Measurements from ENCODE around the gene OTC. TPM values are rescaled to one million over a fixed set of nuclear protein-coding genes. Genes with fewer than 3 reads are reported as not detected.

The OTC gene
- total RNA-seq, 3 donors from 2014 or later: 0.29 to 1.4 (median 0.33) TPM

DNA sequence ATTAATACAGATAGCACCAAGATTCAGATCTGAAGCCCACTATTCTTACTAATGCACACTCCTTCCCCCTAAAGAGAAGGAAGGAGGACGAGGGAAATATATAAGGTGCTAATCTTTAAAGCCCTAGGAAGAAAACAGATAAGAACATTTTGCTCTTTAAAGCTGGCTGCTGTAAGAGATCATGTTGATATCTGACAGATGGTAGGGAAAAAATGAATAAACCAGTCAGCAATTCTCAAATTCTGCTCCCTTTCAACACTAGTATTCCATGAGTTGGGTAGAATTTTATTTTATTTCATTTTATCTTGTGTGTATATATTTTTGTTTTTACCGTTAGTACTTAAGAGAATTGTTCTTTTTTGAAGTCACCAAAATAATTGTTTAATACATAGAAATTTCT, 19.2 kb downstream of the OTC start:
- Histone ChIP-seq H3K27me3 (peaks cover 0 to 45% of the 10 kb centered on the region in 2 donors), H3K36me3 (no peaks in the 10 kb centered on the region), H3K4me3 (no peak overlapping the region), H3K4me1 (no peaks in the 10 kb centered on the region), H3K9me3 (no peaks in the 10 kb centered on the region), H3K27ac (no peak overlapping the region)
- intact Hi-C loops (cut with DNase I; ENCODE audit: low total_unique reads): no loop called here
- DNase-seq (ENCODE audit: low spot score in 2 of 2): no peak
- TF ChIP-seq, protein P1, sequence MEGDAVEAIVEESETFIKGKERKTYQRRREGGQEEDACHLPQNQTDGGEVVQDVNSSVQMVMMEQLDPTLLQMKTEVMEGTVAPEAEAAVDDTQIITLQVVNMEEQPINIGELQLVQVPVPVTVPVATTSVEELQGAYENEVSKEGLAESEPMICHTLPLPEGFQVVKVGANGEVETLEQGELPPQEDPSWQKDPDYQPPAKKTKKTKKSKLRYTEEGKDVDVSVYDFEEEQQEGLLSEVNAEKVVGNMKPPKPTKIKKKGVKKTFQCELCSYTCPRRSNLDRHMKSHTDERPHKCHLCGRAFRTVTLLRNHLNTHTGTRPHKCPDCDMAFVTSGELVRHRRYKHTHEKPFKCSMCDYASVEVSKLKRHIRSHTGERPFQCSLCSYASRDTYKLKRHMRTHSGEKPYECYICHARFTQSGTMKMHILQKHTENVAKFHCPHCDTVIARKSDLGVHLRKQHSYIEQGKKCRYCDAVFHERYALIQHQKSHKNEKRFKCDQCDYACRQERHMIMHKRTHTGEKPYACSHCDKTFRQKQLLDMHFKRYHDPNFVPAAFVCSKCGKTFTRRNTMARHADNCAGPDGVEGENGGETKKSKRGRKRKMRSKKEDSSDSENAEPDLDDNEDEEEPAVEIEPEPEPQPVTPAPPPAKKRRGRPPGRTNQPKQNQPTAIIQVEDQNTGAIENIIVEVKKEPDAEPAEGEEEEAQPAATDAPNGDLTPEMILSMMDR (IDR thresholded peaks at IDR 0.05): no peak
- TF ChIP-seq POLR2AphosphoS5 (IDR thresholded peaks at IDR 0.05): no peak
- no peak for TF ChIP-seq POLR2A (IDR thresholded peaks at IDR 0.05)

DNA sequence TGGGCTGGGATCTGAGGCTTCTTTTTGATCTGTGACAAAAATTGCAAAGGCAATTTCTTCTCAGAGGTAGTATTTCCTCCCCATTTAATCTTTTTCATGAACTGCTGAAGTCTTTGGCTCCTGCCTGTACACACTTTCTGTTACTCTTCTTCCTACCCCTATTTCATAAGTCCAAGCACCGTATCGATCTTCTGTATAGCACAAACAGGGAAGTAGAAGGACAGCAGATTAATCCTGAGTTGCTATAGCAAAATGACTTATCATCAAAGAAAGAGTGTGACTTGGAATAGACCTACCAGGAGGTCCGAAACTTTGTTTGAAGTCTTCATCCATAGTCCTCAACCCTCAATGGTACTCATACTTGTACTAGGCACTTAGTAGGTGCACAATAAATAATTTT, 22.0 kb downstream of the OTC start:
- Histone ChIP-seq H3K27me3 (peaks cover 0 to 56% of the 10 kb centered on the region in 2 donors), H3K9me3 (no peaks in the 10 kb centered on the region), H3K36me3 (no peaks in the 10 kb centered on the region), H3K4me1 (no peaks in the 10 kb centered on the region), H3K27ac (no peak overlapping the region), H3K4me3 (no peak overlapping the region)
- DNase-seq (ENCODE audit: low spot score in 2 of 2): no peak
- TF ChIP-seq, protein P1 (IDR thresholded peaks at IDR 0.05): no peak
- TF ChIP-seq POLR2AphosphoS5 (IDR thresholded peaks at IDR 0.05) (no peak), POLR2A (IDR thresholded peaks at IDR 0.05) (no peak)
- intact Hi-C loops (cut with DNase I; ENCODE audit: low total_unique reads): no loop called here

DNA sequence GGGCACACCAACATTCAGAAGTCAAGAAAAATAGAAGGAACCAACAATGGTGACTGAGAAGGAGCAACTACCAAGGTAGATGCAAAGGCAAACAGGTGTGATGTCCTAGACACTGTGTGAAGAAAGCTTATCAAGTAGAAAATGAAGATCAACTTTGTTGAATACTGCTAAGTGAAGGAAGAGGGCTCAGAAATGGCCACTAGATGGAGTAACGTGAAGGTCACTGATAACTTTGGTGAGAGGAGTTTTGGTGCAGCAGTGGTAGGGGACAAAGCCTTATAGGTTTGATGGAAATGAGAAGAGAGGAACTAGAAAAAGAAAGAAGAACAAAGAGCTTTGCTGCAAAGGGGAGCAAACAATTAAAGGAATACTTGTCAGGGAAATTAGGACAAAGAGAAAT, 23.5 kb downstream of the OTC start:
- H3K9me3 ChIP-seq: no peaks in the 10 kb centered on the region
- DNase-seq (ENCODE audit: low spot score in 2 of 2): no peak
- TF ChIP-seq POLR2AphosphoS5 (IDR thresholded peaks at IDR 0.05): no peak
- TF ChIP-seq, protein P1 (IDR thresholded peaks at IDR 0.05): peak in 1 of 3 donors; percentile 19
- no peak overlapping the region for H3K4me3 ChIP-seq
- H3K4me1 ChIP-seq: no peaks in the 10 kb centered on the region
- H3K27me3 ChIP-seq: peaks cover 0 to 48% of the 10 kb centered on the region in 2 donors
- intact Hi-C loops (cut with DNase I; ENCODE audit: low total_unique reads): no loop called here
- H3K27ac ChIP-seq: no peak overlapping the region
- no peaks in the 10 kb centered on the region for H3K36me3 ChIP-seq

DNA sequence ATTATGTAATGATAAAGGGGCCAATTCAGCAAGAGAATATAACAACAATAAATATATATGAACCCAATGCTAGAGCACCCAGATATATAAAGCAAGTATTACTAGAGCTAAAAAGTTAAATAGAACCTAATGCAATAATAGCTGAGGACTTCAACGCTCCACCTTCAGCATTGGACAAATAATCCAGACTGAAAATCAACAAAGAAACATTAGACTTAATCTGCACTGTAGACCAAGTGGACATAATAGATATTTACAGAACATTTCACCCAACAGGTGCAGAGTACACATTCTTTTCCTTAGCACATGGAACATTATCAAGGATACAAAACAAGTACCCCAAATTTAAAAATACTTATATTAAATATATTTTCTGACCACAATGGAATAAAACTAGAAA, 24.3 kb downstream of the OTC start:
- intact Hi-C loops (cut with DNase I; ENCODE audit: low total_unique reads): no loop called here

DNA sequence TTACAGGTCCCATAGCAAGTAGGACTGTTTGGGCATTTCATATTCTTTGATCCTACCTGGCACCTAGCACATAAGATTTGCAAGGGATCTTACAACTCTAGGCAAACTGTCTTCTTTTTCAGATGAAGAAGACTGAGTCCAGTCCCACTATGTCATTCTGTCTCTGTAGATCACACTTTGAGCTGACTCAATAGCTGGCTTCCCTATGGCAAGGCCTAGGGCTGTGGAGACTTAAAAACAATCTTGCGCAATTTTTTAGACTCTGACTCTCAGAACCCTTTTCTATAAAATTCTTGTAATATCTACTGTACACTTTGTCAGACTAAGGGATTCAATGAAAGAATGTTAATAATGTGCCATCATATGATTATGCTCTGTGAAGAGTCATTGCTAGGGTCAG, 26.7 kb downstream of the OTC start:
- H3K4me3 ChIP-seq: no peak overlapping the region
- DNase-seq (ENCODE audit: low spot score in 2 of 2): no peak
- intact Hi-C loops (cut with DNase I; ENCODE audit: low total_unique reads): no loop called here
- H3K27me3 ChIP-seq: peaks cover 0 to 35% of the 10 kb centered on the region in 2 donors
- H3K9me3 ChIP-seq: no peaks in the 10 kb centered on the region
- H3K4me1 ChIP-seq: no peaks in the 10 kb centered on the region
- H3K27ac ChIP-seq: no peak overlapping the region
- H3K36me3 ChIP-seq: no peaks in the 10 kb centered on the region
- TF ChIP-seq POLR2A (IDR thresholded peaks at IDR 0.05) (no peak), POLR2AphosphoS5 (IDR thresholded peaks at IDR 0.05) (no peak)
- TF ChIP-seq, protein P1 (IDR thresholded peaks at IDR 0.05): no peak

More for the DNA sequence above, 24.3 kb downstream of the OTC start:
- Histone ChIP-seq H3K36me3 (no peaks in the 10 kb centered on the region), H3K4me3 (no peak overlapping the region), H3K9me3 (no peaks in the 10 kb centered on the region), H3K27ac (no peak overlapping the region), H3K27me3 (peaks cover 0 to 41% of the 10 kb centered on the region in 2 donors), H3K4me1 (no peaks in the 10 kb centered on the region)
- DNase-seq (ENCODE audit: low spot score in 2 of 2): no peak
- no peak for TF ChIP-seq POLR2A (IDR thresholded peaks at IDR 0.05)
- TF ChIP-seq POLR2AphosphoS5 (IDR thresholded peaks at IDR 0.05): no peak
- TF ChIP-seq, protein P1 (IDR thresholded peaks at IDR 0.05): no peak
